GM18861 (cell line): ENCODE data around the gene HYCC1.
A peak's percentile ranks its signal among the peaks of the same experiment; 100 is the strongest.
"Not testable (repeated sequence)": the region's sequence is repeated elsewhere in the genome, so short reads cannot be mapped to it uniquely, and the experiment has no call there.

ENCODE experiments used
- ATAC-seq: cut with Tn5 transposase; IDR thresholded peaks from one replicate; pipeline ENCODE4 v1.9.1; 2021; ENCODE audit not compliant: unreplicated experiment

HYCC1 gene

DNA sequence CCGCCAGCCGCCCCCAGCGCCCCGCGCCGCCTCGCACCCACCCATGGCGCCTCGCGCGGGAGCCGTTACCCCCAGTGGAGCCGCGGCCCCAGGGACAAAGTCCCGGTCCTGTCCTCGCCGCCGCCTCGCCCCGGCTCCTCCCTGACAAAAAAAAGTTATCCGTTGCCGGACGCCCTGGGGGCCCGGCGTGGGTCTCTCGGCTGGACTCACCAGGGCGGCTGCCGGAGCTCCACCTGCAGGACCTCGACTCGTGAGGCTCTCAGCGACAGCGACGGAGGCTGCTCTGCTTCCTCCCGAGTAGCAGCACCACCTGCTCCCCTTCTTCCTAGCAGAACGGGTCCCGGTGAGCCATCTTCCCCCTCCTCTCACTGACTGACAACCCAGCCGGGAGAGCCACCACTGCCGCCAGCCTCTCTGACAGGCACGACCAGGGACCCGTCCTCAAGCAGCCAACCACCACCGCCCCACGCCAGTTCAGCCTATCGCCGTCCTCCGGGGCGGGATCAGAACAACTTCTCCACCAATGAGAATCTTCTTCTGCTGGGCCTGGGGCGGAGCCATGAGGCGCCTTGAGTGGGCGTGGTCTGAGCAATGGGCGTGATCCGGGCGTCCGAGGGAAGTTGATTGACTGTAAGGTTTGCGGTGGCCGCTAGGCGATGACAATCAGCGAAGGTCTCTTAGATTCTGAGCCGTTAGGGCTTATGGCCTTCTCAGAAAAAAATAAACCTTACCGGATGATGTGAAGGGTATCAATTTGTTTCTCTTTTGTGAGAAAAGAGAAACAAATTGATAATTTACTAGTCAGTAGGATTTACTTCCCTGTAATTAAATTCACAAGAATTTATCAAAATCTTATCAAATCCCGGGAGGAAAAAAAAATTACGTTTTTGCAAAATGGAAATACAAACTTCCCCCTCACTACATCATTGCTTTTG is at the start of gene HYCC1:
TSS of gene HYCC1 (minus strand) at position 416 of the 935 bp plus-strand sequence. CDS start 23,019 bp downstream, outside the sequence.
- ATAC-seq = peak; percentile 84

DNA sequence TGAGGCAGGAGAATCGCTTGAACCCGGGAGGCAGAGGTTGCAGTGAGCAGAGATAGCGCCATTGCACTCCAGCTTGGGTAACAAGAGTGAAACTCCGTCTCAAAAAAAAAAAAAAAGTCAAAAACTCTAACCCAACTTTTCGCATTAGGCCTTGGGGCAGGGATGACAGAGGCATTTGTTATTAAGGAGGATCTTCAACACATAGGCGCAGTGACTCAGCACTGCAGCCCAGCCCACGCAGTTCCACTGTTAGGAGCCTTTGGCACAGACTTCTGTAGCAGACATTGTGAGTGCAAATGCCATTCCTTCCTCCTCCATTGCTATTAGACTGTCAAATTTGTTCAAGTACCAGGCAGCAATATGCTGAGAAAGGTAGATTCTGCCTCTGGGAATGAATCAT is 48.5 kb upstream of the HYCC1 start:
- no peak for ATAC-seq

DNA sequence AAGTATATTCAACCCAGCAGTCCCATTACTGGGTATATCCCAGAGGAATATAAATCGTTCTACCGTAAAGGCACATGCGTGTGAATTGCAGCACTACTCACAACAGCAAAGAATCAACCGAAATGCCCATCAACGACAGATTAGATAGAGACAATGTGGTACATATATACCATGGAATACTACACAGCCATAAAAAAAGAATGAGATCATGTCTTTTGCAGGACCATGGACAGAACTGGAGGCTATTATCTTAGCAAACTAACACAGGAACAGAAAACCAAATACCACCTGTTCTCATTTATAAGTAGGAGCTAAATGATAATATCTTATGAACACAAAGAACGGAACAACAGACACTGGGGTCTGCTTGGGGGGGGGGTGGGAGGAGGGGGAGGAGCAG is 47.4 kb upstream of the HYCC1 start:
- ATAC-seq = no peak

DNA sequence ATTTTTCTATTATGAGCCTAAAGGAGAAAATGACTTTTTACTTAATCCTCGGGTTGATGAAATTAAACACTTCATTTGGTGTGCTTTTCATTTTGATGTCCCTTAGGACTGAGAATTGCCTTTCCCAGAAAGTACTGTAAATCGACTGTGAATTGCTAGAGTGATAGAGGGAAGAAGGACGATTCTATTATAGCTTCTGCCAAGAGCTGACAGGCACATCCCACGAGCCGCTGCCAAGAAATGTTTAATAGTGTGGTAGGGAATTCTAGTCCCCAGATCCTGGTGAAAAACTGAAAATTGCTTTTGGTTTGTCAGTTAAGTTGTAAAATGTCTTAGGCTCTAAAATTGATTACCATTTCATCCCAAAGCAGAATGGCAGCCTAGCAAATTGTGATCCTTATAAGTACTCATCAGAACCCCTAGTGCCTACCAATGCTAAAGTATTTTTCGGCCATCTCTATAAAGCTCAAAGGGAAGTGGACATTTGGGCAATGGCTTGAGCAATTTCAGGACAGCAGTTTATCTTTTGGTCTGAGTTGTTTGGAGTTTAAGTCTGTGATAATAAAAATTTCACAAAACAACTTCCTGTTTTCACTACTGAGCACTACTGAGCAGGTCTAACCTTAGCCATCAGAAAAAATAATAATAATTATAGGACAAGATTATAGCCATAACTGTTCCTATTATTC is 44.6 kb upstream of the HYCC1 start:
- ATAC-seq = no peak

DNA sequence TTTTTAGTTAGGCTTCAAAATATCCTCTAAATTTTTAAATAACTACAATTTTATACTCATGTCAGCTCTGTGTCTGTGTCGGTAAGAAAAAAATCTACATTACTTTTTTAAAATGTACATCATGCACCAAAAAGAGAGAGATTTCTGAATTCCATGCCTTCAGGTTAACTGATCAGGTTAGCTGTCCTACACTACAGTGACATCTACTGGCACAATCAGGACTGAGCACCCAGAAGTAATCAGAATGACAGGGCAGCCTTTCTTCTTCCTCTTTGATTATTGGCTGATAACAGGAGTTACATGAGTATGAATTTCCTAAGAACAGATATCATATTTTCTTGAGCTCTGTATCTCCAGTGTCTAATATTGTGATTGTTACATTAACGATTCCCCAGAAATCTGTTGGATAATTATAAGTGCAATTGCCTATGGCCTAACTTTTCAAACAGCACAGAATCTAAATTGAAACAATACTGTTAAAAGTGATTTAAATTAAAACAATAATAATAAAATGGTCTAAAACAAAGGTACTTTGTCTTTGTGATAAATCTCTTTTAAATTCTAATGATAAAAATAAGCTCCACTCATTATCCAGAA is 41.8 kb upstream of the HYCC1 start:
- ATAC-seq = peak; percentile 56

DNA sequence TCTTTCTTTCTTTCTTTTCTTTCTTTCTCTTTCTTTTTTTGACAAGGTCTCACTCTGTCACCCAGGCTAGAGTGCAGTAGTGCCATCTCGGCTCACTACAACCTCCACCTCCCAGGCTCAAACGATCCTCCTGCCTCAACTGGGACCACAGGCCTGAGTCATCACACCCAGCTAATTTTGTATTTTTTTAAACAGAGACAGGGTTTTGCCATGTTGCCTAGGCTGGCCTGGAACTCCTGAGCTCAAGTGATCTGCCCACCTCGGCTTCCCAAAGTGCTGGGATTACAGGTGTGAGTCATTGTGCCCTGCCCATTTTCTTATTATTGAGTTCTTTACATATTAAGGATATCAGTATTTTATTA is 37.2 kb upstream of the HYCC1 start:
- ATAC-seq = not testable (repeated sequence)

DNA sequence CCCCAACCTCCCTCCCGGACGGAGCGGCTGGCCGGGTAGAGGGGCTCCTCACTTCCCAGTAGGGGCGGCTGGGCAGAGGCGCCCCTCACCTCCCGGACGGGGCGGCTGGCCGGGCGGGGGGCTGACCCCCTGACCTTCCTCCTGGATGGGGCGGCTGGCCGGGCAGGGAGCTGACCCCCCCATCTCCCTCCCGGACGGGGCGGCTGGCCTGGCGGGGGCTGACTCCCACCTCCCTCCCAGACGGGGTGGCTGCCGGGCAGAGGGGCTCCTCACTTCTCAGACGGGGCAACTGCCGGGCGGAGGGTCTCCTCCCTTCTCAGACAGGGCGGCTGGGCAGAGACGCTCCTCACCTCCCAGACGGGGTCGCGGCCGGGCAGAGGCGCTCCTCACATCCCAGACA is 32.4 kb upstream of the HYCC1 start:
- ATAC-seq = not testable (repeated sequence)

DNA sequence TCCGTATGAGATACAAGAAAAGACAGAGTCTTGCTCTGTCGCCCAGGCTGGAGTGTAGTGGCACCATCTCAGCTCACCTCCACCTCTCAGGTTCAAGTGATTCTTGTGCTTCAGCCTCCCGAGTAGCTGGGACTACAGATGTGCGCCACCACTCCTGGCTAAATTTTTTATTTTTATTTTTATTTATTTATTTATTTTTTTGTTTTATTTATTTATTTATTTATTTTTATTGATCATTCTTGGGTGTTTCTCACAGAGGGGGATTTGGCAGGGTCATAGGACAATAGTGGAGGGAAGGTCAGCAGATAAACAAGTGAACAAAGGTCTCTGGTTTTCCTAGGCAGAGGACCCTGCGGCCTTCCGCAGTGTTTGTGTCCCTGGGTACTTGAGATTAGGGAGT is 31.2 kb upstream of the HYCC1 start:
- not testable (repeated sequence) for ATAC-seq

DNA sequence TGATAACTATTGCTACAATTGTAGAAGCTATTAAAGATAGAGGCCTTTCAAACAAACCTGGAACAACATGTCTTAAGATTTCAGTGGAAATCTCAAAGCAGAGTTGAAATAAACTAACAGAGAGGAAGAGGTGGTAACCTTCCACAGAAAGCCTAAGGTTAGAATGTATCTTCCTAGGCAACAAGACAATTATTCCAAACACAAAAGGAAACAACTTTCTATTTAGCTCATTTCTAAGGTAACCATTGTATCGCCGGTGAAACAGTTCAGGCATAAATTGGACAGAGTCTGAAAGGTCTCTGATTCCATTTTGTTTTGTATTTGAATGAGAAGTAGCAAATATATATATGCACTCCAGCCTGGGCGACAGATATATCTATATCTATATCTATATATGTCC is 30.7 kb upstream of the HYCC1 start:
- ATAC-seq = no peak

DNA sequence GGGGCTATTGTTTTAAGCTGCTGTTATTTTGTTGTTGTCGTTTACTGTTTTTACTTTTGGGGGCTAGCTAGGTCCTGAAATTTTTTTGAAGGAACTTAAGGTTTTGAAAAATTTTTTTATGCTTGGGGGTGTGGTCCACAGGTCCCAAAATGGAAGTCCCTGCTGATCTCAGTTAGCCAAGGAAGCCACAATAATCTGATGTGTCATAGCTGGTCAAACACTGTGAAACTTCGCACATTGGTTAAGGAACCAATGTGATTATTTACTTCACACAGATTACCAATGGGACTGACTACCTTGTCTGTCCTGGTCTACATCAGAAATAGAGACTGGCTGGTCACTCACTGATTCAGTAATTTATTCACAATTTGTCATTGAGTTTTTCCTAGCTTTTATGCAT is 29.5 kb upstream of the HYCC1 start:
- no peak for ATAC-seq

DNA sequence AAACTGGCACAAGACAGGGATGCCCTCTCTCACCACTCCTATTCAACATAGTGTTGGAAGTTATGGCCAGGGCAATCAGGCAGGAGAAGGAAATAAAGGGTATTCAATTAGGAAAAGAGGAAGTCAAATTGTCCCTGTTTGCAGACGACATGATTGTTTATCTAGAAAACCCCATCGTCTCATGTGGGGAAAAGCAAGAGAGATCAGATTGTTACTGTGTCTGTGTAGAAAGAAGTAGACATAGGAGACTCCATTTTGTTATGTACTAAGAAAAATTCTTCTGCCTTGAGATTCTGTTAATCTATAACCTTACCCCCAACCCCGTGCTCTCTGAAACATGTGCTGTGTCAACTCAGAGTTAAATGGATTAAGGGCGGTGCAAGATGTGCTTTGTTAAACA is 25.7 kb upstream of the HYCC1 start:
- ATAC-seq = not testable (repeated sequence)

DNA sequence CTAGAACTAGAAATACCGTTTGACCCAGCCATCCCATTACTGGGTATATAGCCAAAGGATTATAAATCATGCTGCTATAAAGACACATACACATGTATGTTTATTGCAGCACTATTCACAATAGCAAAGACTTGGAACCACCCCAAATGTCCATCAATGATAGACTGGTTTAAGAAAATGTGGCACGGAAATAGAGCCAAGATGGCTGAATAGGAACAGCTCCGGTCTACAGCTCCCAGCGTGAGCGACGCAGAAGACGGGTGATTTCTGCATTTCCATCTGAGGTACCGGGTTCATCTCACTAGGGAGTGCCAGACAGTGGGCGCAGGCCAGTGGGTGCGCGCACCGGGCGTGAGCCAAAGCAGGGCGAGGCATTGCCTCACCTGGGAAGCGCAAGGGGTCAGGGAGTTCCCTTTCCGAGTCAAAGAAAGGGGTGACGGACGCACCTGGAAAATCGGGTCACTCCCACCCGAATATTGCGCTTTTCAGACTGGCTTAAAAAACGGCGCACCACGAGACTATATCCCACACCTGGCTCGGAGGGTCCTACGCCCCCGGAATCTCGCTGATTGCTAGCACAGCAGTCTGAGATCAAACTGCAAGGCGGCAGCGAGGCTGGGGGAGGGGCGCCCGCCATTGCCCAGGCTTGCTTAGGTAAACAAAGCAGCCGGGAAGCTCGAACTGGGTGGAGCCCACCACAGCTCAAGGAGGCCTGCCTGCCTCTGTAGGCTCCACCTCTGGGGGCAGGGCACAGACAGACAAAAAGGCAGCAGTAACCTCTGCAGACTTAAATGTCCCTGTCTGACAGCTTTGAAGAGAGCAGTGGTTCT is 21.8 kb upstream of the HYCC1 start:
- ATAC-seq = not testable (repeated sequence)

DNA sequence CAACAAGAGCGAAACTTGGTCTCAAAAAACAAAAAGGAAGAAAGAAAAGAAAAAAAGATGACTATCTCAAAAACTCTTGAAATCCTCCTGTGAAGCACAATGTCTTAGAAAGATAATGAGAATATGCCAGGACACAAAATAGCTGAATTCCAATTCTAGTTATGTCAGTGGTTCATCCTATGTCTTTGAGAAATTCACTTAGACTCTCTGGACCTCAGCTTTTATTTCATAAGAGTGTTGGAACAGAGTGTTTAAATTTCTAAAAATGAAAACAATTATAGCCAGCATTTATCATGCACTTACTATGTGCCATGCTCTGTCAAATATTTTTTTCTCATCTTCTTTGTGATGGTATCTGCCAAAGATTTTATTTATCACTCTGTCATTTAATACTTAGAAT is 13.3 kb upstream of the HYCC1 start:
- ATAC-seq = no peak

DNA sequence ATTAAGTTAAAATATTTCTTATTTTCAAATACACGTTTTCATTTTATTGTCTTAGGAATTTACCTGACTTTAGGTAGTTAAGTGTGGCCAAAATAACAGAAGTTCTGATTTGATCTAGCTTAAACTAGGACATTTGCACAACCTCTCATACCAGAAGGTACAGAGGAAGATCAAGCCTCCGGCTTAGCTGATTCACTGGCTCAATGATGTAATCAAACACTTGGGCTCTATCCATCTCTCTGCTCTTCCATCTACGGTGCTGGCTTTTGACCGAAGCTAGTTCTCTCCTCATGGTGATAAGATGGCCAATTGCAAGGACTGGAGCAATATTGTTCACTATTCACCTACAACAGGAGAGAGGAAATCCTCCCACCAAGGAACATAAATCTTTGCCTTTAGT is 12.2 kb upstream of the HYCC1 start:
- ATAC-seq = no peak

DNA sequence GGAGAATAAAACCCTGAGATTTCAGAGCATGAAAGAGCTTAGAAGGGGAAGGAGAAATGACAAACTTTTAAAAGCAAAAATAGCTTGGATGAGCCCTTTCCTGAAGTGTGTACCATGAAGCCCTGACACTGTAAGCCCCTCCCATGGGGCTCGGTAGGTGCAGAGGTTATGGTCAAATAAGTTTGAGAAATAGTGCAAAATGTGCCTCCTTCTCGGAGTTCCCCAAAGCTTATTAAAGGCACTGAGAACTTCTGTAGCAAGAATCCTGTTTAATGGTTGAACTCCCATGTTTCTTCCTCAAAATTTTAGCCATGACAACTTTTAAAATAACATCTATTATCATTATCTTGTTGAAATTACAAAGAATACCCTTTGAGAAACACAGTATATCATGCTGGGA is 10.5 kb upstream of the HYCC1 start:
- no peak for ATAC-seq

DNA sequence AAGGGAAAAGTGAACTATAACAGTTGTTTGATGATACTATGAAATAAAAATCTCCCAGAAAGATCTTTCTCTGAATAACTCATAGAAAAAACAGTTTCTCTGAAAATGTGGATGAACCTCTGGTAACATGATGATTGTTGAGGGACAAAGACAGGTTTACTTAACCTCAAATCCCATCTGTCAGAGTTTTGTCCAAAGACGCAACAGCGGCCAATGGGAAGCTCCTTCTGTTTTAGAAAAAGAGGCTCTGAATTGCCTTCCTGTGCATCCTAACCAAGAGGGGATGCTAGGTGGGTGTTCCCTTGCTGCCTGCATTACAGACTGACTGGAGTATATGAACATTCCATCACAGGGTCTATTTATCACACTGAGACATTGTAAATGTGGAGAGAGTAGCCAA is 8.9 kb upstream of the HYCC1 start:
- ATAC-seq = no peak

DNA sequence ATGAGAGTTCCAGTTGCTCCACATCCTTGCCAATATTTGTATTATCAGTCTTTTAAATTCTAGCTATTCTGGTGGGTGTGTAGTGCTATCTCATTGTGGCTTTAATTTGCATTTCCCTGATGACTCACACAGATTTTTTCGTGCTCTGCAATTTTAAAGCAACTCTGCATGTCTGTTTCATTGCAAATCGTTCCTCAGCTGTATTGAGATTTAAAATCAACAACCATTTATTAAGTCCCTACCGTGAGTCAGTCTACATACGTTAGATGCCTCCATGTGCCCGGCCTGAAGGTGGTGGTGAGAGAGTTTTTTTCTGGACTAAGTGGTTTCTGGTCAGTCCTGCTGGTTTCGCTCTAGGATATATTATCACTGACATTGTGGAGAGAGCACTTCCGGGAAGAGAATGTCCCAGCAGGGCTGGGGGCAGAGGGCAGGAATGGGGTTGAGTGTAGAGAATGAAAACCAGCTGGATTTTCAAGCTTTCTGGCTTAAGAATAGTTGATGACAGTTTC is 8.4 kb upstream of the HYCC1 start:
- no peak for ATAC-seq

DNA sequence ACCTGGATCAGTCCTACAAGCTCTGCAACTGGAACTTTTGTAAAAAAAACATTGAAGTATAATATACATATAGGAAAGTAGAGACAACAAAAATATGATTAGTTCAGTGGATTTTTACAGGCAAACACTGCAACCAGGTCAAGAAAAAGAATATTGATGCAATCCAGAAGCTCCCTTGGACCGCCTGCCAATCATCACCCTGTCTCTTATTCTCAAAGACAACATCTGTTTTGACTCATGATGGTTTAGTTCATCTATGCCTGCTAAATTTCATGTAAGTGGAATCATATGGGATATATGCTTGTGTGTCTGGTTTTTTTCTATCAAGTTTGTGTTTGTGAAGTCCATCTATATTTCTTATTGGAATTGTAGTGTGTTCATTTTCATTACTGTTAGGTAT is 7.7 kb upstream of the HYCC1 start:
- no peak for ATAC-seq

DNA sequence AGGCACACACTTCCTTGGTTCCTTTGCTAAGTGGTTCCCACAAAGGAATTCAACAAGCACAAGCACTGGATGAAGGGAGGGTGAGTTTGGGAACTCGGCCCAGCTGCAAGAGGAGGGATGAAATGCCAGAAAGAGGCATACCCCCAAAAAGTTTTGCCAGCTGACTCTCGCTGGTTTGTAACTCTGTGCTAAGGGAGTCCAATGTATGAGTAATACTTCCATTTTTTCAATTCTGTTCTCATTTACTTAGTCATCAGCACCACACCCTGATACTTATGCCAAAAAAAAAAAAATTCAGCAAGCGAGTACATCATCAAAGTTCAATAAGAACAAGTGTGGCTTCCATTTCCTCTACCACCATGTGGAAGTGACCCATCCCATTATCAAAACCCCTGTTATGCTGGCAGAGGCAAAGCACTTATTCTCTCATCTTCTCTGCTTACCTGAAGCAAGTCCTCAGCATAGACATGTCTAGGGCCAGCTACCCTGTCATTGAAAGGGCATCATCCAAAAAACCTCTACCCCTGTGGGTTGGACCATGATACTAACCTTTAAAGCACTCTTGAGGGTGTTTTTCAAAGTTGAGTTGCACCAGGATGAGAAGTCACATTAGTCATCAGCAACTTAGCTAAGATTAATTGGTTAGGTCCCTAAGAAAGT is 6.9 kb upstream of the HYCC1 start:
- ATAC-seq = no peak

DNA sequence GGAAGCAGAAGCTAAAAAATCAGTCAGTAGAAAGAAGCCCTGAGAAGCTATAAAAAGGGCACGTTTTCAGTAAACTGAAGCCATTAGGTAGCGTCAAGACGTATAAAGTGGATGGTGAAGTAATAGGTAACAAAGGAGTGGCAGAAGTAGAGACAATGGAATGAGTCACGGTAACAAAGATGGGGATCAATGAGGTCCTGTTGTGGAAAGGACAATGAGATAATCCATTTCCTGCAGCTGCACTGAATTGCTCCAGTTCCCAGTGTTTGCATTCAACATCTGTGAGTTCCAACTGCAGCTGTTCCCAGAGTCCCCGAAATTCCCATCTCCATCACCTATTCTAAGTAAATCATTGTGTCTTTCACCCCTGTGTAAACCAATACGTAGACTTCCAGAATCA is 4.8 kb upstream of the HYCC1 start:
- ATAC-seq = no peak
